GM19240 (cell line): ENCODE measurements around the gene KITLG.
"Not testable (repeated sequence)": the region's sequence is repeated elsewhere in the genome, so short reads cannot be mapped to it uniquely, and the experiment has no call there.

Experiments
- DNase-seq: peaks from one replicate; pipeline ENCODE4 v3.0.0; 2011; ENCODE audit warnings: low spot score; ENCODE audit not compliant: insufficient read length

KITLG gene

DNA sequence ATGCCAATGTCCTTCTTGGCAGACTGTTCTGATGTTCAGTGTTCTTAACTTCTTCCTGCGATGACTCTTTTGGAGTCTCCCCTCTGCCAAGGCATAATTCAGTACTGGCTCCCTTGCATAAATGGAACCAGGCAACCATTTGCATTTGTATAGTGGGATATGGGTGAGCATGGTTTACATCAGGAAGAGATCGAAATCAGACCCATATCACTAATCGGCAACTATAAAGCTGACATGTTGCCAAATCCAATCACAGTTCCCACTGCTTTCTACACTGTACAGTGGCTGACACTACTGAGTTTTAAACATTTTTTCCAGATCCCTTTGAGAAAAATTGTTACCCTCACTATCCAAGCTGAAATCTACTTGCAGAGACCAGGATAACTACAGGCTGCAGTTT, 83.8 kb downstream of the KITLG start:
- no peak for DNase-seq

DNA sequence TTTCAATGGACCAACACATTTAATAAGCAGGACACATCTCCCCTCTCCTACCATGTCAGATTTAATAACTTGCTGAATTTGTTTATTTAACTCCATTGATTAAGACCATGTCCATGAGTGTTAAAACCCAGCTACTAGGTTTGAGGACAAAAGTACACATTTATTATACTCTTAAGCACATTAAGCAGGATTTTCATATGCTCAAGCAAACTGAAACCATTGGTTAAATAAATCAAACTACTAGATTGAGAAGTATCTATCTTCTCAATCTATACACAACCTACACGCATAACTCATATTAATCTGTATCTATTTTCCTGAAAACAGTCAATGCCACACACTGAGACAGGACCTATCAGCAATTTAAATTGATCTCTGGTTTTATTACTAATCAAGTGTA, 85.2 kb downstream of the KITLG start:
- DNase-seq: no peak

GRCh38 chr12:88494520-88494919, 85.8 kb downstream of the KITLG start:
- no peak for DNase-seq

GRCh38 chr12:88493636-88494035, 86.6 kb downstream of the KITLG start:
- DNase-seq: no peak

GRCh38 chr12:88490425-88490824, 89.8 kb downstream of the KITLG start:
- DNase-seq: no peak

GRCh38 chr12:88472775-88473174, 107.5 kb downstream of the KITLG start:
- no peak for DNase-seq

DNA sequence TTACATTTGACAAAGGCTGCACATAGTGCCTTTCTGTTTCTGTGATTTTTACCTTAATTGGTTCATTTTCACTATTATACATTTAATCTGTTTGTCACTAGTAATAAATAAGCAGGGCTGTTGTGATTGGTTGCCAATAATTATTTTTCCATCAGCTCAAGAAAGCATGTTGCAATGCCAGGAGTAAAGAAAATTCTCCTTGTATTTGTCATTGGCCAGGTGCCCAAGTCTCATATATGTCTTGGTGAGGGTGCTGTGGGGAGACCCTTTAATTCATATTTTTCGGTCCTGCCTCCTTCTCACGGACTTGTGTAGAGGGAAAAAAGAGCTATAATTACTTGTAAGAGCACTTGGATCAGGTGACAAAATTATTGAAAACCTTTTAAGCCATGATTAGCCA, 108.0 kb downstream of the KITLG start:
- no peak for DNase-seq

GRCh38 chr12:88471331-88472045, 108.8 kb downstream of the KITLG start:
- DNase-seq: no peak

GRCh38 chr12:88469154-88469553, 111.1 kb downstream of the KITLG start:
- DNase-seq: no peak

DNA sequence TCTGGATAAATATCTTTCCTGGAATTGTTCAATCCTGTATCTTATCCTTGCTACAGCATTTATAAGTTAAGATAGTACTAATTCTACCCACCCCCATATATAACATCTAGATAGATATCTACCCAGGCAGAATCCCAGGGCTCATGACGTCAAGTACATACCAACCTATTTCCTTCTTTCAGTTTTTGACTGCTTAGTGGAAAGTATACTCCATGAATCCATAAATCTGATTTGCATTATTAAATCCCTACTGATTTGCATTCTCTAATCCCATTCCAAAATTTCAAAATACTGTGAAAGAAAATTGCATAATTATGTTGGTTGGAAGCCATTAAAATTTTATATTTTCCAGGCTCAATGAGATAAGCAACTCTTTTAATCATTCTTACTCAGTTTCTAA, 111.7 kb downstream of the KITLG start:
- DNase-seq: no peak

DNA sequence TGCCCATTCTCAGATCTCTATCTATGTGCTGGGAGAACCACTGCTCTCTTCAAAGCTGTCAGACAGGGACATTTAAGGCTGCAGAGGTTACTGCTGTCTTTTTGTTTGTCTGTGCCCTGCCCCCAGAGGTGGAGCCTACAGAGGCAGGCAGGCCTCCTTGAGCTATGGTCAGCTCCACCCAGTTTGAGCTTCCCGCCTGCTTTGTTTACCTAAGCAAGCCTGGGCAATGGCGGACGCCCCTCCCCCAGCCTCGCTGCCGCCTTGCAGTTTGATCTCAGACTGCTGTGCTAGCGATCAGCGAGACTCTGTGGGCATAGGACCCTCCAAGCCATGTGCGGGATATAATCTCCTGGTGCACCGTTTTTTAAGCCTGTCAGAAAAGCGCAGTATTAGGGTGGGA, 113.6 kb downstream of the KITLG start:
- not testable (repeated sequence) for DNase-seq

- DNase-seq: no peak
Observed at GRCh38 chr12:88458327-88458726, 121.9 kb downstream of the KITLG start.

- DNase-seq: no peak
Observed at GRCh38 chr12:88453323-88453722, 126.9 kb downstream of the KITLG start.

DNA sequence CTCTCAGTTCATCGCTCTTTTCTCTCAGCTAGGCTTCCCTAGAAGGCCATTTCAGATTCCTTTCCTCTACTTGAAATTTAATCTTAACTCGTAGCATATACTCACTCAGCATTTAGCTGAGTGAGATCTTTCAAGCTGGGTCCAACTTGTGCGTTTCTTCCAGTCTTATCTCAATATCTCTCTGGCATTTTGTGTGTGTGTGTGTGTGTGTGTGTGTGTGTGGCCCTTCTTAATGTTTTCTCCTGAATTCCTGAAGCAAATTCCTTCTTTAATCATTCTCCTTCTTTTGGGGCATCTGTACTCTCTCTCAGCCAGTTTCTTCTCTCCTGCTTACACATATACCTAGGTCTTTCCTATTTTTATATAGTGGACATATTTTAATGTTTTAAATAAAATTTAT, 129.1 kb downstream of the KITLG start:
- no peak for DNase-seq

GRCh38 chr12:88450136-88450535, 130.1 kb downstream of the KITLG start:
- no peak for DNase-seq

DNA sequence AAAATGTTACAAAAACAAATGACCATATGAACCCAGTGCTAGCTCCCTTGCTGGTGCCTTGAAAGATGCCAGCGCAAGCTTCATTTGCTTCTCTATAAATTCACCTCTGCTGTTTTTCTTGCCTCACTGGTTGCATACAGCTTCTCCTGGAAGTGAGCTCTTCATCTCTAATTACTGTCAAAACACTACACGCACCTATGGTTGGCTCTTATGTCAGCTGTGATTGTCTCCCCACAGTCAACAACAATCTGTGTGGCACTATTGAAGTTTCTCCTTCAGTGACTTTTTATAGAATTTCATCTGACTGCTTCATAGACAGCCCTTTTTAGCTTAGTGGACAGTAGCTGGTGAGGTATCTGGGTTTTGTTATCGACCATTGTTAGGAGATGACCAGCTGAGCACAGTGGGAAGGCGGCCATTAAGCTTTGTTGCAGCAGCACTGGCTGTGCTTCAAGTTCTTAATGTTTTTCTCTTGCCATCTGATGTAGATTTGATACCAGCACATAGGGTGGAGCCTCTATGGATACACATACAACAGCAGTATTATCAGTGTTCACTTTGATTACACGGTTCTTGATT, 131.8 kb downstream of the KITLG start:
- DNase-seq: no peak

DNA sequence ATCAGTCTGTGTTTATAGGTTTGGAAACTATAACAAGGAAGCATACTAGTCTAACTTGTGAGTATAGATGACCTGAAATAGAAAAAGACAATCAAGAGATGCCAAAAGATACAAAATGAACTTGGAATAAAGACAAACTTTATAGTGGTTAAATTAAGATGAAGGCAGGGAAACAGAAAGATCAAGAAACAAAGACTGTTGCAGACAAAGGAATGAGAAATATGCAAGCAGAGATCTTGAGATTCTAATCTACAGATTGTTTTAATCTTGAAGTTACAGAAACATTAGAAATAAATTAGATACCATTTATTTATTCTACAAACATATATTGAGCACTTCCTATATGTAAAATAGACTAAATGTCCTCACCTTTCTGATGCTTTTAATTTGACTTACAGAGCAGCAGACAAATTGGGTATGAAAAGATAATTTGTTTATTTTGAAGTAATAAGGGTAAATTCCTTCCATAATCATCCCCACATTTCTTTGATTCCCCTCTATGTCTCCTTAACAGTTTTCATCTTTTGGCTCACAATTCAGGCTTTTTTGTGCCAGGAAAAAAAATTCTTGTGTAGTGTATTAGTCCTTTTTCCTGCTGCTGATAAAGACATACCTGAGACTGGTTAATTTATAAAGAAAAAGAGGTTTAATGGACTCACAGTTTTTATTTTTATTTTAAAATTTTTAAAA, 134.4 kb downstream of the KITLG start:
- DNase-seq: no peak

DNA sequence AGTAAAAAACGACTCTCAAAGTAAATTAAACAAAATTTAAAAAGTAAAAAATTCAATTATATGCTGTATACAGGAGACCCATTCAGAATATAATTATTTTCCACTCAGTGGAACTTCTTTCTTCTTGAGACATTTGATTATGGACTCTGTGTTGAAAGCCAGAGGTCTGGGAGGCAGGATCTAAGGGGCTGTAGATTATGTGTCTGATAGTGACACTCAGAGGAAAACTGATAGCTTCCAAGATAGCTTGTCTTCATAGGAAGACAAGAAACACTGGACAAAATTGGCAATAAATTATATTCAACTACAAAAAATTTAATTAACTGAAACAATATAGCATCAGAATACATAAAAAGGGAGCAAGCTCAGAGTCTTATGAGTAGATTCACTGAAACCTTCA, 135.8 kb downstream of the KITLG start:
- no peak for DNase-seq
